NK-92 (cell line): Measurements from ENCODE around the gene MTCL3.

Experiments
- DNase-seq: peaks from one replicate; lab custom pipeline; 2025; ENCODE audit not compliant: unreplicated experiment; lab: John Stamatoyannopoulos, UW

Gene MTCL3

GRCh38 chr6:127475135-127475822, 43.9 kb downstream of the MTCL3 start:
- DNase-seq, result no peak

- DNase-seq, result no peak
These were observed 47.5 kb downstream of the MTCL3 start for GRCh38 chr6:127471379-127472255.

GRCh38 chr6:127468936-127469335, 50.2 kb downstream of the MTCL3 start:
- no peak for DNase-seq

GRCh38 chr6:127466416-127466815, 52.7 kb downstream of the MTCL3 start:
- DNase-seq, result no peak

- DNase-seq, result no peak
These were observed 54.2 kb downstream of the MTCL3 start for GRCh38 chr6:127464881-127465459.

GRCh38 chr6:127464161-127464880, 54.8 kb downstream of the MTCL3 start:
- no peak for DNase-seq

- no peak for DNase-seq
These were observed 56.1 kb downstream of the MTCL3 start for GRCh38 chr6:127463056-127463455.

- DNase-seq, result no peak
These were observed 56.8 kb downstream of the MTCL3 start for GRCh38 chr6:127462376-127462775.

GRCh38 chr6:127460465-127460864, 58.7 kb downstream of the MTCL3 start:
- DNase-seq, result no peak

- DNase-seq, result no peak
These were observed 59.9 kb downstream of the MTCL3 start, which contains the start of gene KIAA0408 for GRCh38 chr6:127459231-127459641. KIAA0408 (minus strand) TSS chr6:127459389; CDS start chr6:127453981, 5,408 bp downstream.

- DNase-seq, result no peak
These were observed 60.3 kb downstream of the MTCL3 start for GRCh38 chr6:127458817-127459216.

- DNase-seq, result no peak
These were observed 60.9 kb downstream of the MTCL3 start for GRCh38 chr6:127458222-127458621.

- DNase-seq, result no peak
These were observed 61.6 kb downstream of the MTCL3 start for GRCh38 chr6:127457456-127458064.

GRCh38 chr6:127456465-127456864, 62.7 kb downstream of the MTCL3 start:
- DNase-seq, result no peak

- DNase-seq, result no peak
These were observed 65.1 kb downstream of the MTCL3 start for GRCh38 chr6:127453845-127454619.

GRCh38 chr6:127452803-127453202, 66.3 kb downstream of the MTCL3 start:
- no peak for DNase-seq

GRCh38 chr6:127451388-127451787, 67.7 kb downstream of the MTCL3 start:
- no peak for DNase-seq

- no peak for DNase-seq
These were observed 71.4 kb downstream of the MTCL3 start for GRCh38 chr6:127447780-127448179.

GRCh38 chr6:127446356-127446755, 72.8 kb downstream of the MTCL3 start:
- no peak for DNase-seq

- DNase-seq, result no peak
These were observed 77.3 kb downstream of the MTCL3 start for GRCh38 chr6:127441881-127442280.
